Measurements from ENCODE around the gene SKP2. TPM values are rescaled to one million over a fixed set of nuclear protein-coding genes. Genes with fewer than 3 reads are reported as not detected.

Gene SKP2
- total RNA-seq, 2 experiments from 2014 or later: 6.3 to 7.2 TPM

DNA sequence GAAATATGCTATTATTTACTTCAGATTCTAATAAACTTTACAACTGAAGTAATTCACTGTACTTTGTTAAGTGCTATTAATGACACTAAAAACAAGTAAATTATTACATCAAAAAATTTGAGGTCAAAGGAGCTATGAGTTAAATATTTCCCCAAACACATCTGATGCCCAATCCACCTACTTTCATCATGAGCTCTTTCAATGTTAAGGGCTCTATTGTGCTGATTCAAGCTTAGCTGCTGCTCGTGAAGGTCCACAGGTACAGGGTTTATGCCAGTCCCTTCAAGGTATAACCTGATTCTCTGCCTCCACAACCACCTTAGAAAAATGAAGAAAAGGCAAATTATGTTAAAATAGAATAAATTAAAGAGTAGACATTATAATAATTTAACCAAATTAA, 65.7 kb downstream of the SKP2 start:
- intact Hi-C loops (cut with DNase I, micrococcal nuclease): loop anchor here (10.0 kb wide), 2 partner anchors 87 to 287 kb away; partner anchors contain the start of gene RANBP3L (in 1 of the 2)
- Histone ChIP-seq H3K4me1 (ENCODE audit: insufficient read depth, low read length) (no peaks in the 10 kb centered on the region), H3K36me3 (ENCODE audit: insufficient read depth, low read length) (peaks cover 31% of the 10 kb centered on the region), H3K27me3 (ENCODE audit: control insufficient read depth in 1 of 2, insufficient read depth in 2 of 2, low read length in 2 of 2) (no peaks in the 10 kb centered on the region), H3K4me3 (ENCODE audit: low read length) (no peak overlapping the region), H3K27ac (ENCODE audit: low read depth in 1 of 2, low read length in 2 of 2) (no peak overlapping the region), H3K9me3 (ENCODE audit: control insufficient read depth in 1 of 2, insufficient read depth in 1 of 2, low read length in 2 of 2) (no peaks in the 10 kb centered on the region)
- Mint-ChIP-seq H3K27me3 (no peaks in the 10 kb centered on the region), H3K4me3 (no peak overlapping the region), H3K36me3 (ENCODE audit: low read depth) (peaks cover 70% of the 10 kb centered on the region), H3K9me3 (no peaks in the 10 kb centered on the region), H3K4me1 (ENCODE audit: low read depth) (no peaks in the 10 kb centered on the region), H3K27ac (no peak overlapping the region)
- ChIA-PET CTCF (interaction anchor here (1.0 to 1.2 kb wide), 2 partner anchors 19 to 24 kb away, joined by 3 read pairs; partner anchors contain the start of gene NADK2), POLR2A (interaction anchor here (2.6 kb wide), 1 partner anchor 24 kb away, joined by 10 read pairs; the partner anchor contains the start of gene NADK2)
- DNase-seq: no peak
- TF ChIP-seq, protein P1, sequence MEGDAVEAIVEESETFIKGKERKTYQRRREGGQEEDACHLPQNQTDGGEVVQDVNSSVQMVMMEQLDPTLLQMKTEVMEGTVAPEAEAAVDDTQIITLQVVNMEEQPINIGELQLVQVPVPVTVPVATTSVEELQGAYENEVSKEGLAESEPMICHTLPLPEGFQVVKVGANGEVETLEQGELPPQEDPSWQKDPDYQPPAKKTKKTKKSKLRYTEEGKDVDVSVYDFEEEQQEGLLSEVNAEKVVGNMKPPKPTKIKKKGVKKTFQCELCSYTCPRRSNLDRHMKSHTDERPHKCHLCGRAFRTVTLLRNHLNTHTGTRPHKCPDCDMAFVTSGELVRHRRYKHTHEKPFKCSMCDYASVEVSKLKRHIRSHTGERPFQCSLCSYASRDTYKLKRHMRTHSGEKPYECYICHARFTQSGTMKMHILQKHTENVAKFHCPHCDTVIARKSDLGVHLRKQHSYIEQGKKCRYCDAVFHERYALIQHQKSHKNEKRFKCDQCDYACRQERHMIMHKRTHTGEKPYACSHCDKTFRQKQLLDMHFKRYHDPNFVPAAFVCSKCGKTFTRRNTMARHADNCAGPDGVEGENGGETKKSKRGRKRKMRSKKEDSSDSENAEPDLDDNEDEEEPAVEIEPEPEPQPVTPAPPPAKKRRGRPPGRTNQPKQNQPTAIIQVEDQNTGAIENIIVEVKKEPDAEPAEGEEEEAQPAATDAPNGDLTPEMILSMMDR (IDR thresholded peaks at IDR 0.05): no peak
- no peak for ATAC-seq (ENCODE audit: poor library complexity)

DNA sequence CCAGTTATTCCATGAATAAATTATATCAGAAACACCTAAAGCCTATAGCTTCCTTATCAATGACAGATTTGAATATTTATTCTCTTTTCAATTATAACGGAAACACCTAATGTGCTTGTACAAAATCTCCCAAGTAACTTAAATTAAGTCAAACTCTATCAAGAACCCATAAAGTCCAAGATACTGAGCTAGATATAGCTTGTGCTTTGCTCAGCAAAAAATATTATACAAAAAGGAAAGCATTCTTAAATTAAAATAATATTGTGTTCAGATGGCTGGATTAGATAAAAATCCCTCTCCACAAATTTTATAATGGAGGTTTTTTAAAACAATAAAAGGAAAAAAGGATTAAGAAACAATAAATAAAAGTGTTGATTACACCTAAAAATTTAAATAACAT, 66.1 kb downstream of the SKP2 start:
- H3K36me3 Mint-ChIP-seq (ENCODE audit: low read depth): peaks cover 66% of the 10 kb centered on the region
- no peaks in the 10 kb centered on the region for H3K9me3 ChIP-seq (ENCODE audit: control insufficient read depth in 1 of 2, insufficient read depth in 1 of 2, low read length in 2 of 2)
- H3K36me3 ChIP-seq (ENCODE audit: insufficient read depth, low read length): peaks cover 27% of the 10 kb centered on the region
- POLR2A ChIA-PET: interaction anchor here (2.6 kb wide), 1 partner anchor 24 kb away, joined by 10 read pairs; the partner anchor contains the start of gene NADK2
- H3K4me3 ChIP-seq (ENCODE audit: low read length): no peak overlapping the region
- TF ChIP-seq, protein P1 (IDR thresholded peaks at IDR 0.05): no peak
- no peak for ATAC-seq (ENCODE audit: poor library complexity)
- H3K4me1 ChIP-seq (ENCODE audit: insufficient read depth, low read length): no peaks in the 10 kb centered on the region
- H3K4me1 Mint-ChIP-seq (ENCODE audit: low read depth): no peaks in the 10 kb centered on the region
- no peak overlapping the region for H3K4me3 Mint-ChIP-seq
- no peak overlapping the region for H3K27ac Mint-ChIP-seq
- no peaks in the 10 kb centered on the region for H3K9me3 Mint-ChIP-seq
- H3K27me3 ChIP-seq (ENCODE audit: control insufficient read depth in 1 of 2, insufficient read depth in 2 of 2, low read length in 2 of 2): no peaks in the 10 kb centered on the region
- H3K27ac ChIP-seq (ENCODE audit: low read depth in 1 of 2, low read length in 2 of 2): no peak overlapping the region
- intact Hi-C loops (cut with DNase I, micrococcal nuclease): loop anchor here (10.0 kb wide), 2 partner anchors 87 to 287 kb away; partner anchors contain the start of gene RANBP3L (in 1 of the 2)
- no peak for DNase-seq
- CTCF ChIA-PET: interaction anchor here (1.0 kb wide), 1 partner anchor 24 kb away, joined by 3 read pairs; the partner anchor contains the start of gene NADK2
- no peaks in the 10 kb centered on the region for H3K27me3 Mint-ChIP-seq

DNA sequence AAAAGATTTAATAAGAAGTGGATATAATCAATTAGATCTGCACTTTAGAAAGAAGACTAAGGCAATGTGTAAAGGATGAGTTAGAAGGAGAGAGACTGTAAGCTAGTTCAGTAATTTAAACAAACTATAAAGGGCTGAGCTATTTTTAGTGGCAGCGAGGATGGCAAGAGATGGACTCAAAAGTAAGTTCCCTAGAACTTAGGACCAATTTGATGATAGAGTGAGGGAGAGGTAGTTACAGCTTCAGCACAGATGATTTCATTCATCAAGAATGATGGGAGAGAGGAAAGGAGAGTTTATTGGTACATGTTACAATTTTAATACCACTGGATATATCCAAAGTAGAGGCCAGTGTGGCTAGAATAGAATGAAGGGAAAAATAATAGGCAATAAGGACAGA, 70.7 kb downstream of the SKP2 start:
- no peaks in the 10 kb centered on the region for H3K9me3 Mint-ChIP-seq
- POLR2A ChIA-PET: no interaction called here
- intact Hi-C loops (cut with DNase I, micrococcal nuclease): no loop called here
- Histone ChIP-seq H3K27ac (ENCODE audit: low read depth in 1 of 2, low read length in 2 of 2) (no peak overlapping the region), H3K36me3 (ENCODE audit: insufficient read depth, low read length) (peaks cover 39% of the 10 kb centered on the region), H3K4me1 (ENCODE audit: insufficient read depth, low read length) (no peaks in the 10 kb centered on the region), H3K27me3 (ENCODE audit: control insufficient read depth in 1 of 2, insufficient read depth in 2 of 2, low read length in 2 of 2) (no peaks in the 10 kb centered on the region), H3K4me3 (ENCODE audit: low read length) (no peak overlapping the region), H3K9me3 (ENCODE audit: control insufficient read depth in 1 of 2, insufficient read depth in 1 of 2, low read length in 2 of 2) (no peaks in the 10 kb centered on the region)
- H3K36me3 Mint-ChIP-seq (ENCODE audit: low read depth): peaks cover 29% of the 10 kb centered on the region
- H3K4me1 Mint-ChIP-seq (ENCODE audit: low read depth): no peaks in the 10 kb centered on the region
- DNase-seq: no peak
- H3K27ac Mint-ChIP-seq: no peak overlapping the region
- CTCF ChIA-PET: no interaction called here
- no peak for ATAC-seq (ENCODE audit: poor library complexity)
- H3K4me3 Mint-ChIP-seq: no peak overlapping the region
- no peaks in the 10 kb centered on the region for H3K27me3 Mint-ChIP-seq
- TF ChIP-seq, protein P1 (IDR thresholded peaks at IDR 0.05): no peak
